NCI-H2107 treated with DMSO at 0.1 percent for 48 hours (cell line): ENCODE measurements around the gene PLPP7.
"Not testable (repeated sequence)": the region's sequence is repeated elsewhere in the genome, so short reads cannot be mapped to it uniquely, and the experiment has no call there.

Experiments
- DNase-seq: peaks from one replicate; lab custom pipeline; 2025; ENCODE audit not compliant: unreplicated experiment; lab: John Stamatoyannopoulos, UW

The PLPP7 gene

DNA sequence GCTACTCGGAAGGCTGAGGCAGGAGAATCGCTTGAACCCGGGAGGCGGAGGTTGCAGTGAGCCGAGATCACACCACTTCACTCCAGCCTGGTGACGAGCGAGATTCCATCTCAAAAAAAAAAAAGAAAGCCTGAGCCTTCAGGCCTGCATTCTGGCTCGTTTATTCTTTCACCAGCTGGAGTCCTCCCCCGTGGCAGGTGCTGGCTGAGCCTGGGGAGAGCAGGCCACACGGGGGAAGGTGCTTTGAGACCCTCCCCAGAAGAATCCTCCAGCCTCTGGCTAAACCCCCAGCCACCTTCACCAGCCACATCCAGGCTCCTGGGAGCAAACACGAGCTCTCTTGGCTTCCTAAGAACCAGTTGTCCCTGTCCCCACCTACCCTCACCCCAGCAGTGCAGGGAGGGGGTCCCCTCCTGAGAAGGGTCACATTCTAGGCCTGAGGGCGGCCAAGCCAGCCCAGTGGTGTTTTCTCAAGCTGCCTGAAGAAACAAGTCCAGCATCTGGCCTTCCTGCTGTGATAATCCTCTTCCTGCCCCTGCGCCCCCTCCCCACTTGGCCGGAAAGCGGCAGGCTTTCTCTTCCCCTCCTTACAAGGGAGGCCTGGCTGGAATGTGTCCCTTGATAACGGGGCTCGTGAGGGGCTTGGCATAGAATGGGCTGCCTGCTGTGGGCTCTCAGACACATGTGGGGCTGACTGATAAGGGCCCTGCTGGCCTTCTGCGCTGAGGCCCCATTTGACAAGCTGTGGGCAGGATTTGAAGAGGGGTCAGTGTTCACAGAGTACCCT, 41.5 kb downstream of the PLPP7 start:
- no peak for DNase-seq

GRCh38 chr9:131331996-131332395, 42.5 kb downstream of the PLPP7 start:
- DNase-seq: not testable (repeated sequence)

GRCh38 chr9:131333771-131334628, 44.5 kb downstream of the PLPP7 start:
- no peak for DNase-seq

DNA sequence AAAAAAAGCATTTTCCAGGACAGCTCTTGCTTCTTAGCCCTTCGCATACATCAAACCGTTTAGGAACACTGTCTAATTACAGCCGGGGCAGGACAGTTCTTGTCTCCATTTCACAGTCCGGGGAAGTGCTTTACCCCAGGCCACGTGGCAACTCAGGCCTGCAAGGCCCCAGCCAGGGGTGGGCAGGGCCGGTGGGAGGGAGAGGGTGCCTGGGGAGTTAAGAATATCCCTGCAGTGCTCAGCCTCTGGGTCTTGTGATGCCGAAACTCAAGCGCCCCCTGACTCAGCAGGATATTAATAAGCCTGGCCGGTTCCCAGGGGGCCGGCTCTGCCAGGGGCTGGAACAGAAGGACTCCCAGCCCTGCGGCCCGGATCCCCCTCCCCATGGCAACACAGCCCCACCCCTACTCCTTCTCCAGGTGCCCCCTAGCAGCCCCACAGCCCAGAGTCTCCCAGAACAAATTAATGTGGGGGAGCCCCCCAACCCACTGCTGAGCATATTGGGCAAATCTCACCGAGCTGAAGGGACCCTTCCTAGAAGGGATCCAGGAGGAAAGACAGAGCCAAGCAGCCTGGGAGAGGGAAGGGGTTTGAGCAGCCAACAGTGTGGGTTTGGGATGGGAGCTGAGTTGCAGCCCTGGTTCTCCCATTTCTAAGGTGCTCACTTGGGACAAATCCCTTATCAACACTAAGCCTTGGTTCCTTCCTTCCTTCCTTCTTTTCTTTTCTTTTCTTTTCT, 45.3 kb downstream of the PLPP7 start:
- DNase-seq: no peak

- DNase-seq: no peak
Measured at GRCh38 chr9:131335368-131335755, 45.8 kb downstream of the PLPP7 start.

DNA sequence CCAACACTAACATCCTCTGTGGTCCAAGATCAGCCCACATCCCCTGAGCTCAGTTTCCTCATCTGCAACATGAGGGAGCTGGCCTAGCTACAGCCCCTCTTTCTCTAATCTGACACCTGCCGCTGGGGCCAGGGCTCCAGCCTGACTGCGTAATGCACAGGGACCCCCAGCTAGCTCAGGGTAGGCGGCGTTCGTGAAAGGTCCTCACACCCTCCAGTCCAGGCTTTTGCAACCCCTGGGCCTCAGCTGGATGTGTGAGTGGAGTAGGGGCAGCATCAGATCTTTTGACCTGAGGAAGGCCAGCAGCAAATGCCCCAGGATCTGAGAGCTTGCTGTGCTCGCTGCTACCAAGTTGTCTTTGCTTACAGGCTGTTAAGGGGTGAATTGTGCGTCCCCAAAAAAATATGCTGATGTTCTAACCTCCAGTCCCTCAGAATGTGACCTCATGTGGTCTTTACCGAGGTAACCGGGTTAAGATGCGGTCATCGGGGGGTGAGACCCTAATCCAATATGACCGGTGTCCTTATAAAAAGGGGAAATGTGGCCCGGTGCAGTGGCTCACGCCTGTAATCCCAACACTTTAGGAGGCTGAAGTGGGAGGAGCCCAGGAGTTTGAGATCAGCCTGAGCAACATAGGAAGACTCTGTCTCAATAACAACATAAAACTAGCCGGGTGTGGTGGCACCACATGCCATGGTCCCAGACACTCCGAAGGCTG, 47.8 kb downstream of the PLPP7 start:
- no peak for DNase-seq

- DNase-seq: not testable (repeated sequence)
Measured at GRCh38 chr9:131339212-131339611, 49.7 kb downstream of the PLPP7 start.

DNA sequence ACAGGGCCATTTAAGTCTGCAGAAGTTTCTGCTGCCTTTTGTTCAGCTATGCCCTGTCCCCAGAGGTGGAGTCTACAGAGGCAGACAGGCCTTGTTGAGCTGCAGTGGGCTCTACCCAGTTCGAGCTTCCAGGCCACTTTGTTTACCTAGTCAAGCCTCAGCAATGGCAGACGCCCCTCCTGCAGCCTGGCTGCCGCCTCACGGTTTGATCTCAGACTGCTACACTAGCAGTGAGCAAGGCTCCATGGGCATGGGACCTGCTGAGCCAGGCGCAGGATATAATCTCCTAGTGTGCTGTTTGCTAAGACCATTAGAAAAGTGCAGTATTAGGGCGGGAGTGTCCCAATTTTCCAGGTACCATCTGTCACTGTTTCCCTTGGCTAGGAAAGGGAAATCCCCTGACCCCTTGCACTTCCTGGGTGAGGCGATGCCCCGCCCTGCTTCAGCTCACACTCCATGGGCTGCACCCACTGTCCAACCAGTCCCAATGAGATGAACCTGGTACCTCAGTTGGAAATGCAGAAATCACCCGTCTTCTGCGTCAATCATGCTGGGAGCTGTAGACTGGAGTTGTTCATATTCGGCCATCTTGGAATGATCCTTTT, 55.5 kb downstream of the PLPP7 start:
- not testable (repeated sequence) for DNase-seq

DNA sequence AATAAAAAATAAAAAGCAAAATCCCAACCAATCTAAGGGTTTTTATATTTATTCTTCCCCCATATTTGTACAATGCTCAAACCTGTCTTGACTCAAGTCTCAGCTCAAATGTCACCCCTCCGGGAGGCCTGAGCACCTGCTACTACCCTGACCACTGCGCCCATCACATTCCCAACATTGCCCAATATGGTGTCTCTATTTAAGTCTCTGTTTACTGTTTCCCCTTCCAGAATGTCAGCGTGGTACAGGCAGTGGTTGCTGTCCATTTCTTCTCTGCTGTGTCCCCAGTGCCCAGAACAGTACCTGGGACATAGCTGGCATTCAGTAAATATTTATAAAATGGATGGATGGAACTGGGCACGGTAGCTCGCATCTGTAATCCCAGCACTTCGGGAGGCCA, 57.0 kb downstream of the PLPP7 start:
- no peak for DNase-seq

- no peak for DNase-seq
Measured at GRCh38 chr9:131347376-131348020, 58.0 kb downstream of the PLPP7 start.

DNA sequence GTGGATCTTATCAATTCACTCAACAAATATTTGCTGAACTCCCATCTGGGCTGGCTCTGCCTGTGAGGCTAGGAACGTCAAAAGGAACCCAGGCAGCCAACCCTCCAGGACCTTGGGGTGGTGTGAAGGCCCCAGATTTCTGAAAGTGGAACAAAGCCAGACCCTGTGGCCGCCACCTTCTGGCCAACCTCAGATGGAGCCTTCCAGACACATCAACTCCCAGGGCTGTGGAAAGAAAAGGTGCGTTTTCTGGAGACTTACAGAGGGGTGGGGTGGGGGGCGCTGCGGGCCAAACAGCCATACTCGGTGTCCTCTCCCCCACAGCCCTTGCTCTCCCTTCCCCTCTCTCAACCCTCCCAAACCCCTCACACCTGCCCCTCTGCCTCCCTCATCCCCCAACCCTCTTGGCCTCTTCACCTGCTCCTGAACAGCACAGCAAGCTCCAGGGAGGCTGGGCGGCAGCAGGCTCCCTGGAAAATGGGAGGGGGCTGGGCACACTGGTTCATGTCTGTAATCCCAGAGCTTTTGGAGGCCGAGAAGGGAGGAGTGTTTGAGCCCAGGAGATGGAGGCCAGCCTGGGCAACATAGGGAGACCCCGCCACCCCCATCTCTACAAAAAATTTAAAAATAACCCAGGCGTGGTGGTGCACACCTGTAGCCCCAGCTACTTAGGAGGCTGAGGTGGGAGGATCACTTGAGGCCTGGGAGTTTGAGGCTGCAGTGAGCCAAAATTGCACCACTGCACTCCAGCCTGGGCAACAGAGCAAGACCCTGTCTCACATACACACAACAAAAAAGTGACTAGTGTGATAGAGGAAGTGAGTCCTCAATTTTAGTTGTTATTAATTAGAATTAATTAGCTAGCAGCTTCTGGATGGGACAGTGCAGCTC, 59.4 kb downstream of the PLPP7 start:
- DNase-seq: no peak

DNA sequence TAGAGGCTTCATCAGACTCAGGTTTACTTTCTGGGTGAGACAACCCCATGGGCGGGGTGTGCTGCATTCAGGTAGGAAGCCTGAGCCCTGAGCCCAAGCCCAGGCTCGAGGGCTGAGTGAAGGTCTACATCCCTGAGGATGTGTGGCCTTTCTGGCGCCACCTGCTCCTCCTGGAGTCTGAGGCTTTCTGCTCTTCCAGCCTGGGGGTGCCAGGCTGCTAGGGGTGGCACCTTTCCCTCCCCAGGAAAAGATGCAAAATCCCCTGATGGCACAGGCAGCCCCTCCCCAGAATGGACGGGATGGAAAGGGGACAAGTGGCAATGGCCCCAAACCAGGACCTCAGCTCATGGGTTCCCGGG, 60.0 kb downstream of the PLPP7 start:
- DNase-seq: no peak

GRCh38 chr9:131349881-131350563, 60.5 kb downstream of the PLPP7 start:
- peak; percentile 56 for DNase-seq

DNA sequence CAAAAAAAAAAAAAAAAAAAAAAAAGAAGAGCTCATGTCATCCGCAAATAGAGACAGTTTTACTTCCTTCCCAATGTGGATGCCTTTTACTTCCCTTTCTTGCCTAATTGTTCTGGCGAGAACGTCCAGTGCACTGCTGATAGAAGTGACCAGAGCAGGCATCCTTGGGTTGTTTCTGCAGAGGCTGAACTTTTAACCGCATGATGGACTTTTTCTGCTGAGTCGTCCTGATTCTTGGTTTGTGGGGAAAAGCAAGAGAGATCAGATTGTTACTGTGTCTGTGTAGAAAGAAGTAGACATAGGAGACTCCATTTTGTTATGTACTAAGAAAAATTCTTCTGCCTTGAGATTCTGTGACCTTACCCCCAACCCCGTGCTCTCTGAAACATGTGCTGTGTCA, 67.0 kb downstream of the PLPP7 start:
- not testable (repeated sequence) for DNase-seq

DNA sequence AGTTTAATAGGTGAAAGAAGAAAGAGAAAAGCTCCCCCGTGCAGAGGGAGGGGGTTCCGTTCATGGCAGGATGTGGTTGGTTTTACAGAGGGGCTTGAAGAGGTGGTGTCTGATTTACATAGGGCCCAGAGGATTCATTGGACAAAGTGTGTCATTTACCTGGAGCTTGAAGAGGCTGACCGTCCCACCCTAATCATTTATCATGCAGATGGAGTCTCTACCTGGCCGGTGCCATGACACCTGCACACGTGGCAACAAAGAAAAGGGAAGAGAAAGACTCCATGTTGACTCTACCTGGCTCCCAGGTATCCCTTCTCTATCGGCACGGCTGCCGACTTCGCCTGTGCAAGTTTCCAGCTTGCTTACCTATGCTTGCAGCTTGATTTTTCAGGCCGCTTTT, 69.0 kb downstream of the PLPP7 start:
- no peak for DNase-seq
